ENCODE results near the gene IREB2. TPM values are rescaled to one million over a fixed set of nuclear protein-coding genes. Genes with fewer than 3 reads are reported as not detected.

IREB2 gene
- total and polyA plus RNA-seq, 10 donors, result 8.6 to 92.6 (median 66.8) TPM

DNA sequence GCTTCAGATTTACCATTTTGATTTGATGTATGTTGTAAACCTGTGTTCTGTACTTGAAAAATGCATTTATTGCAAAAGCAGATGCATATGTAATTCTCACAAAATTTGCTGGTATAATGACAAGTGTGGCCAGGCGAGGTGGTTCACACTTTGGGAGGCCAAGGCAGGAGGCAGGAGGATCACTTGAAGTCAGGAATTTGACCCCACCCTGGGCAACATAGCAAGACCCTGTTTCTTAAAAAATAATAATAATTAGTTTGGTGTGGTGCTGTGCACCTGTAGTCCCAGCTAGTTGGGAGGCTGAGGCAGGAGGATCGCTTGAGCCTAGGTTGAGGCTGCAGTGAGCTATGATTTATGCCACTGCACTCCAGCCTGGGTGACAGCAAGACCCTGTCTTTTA is 64.6 kb downstream of the IREB2 start:
- WGBS, 5 donors, result 94 to 98% (median 97%) methylated on average over 2 of the region's 2 CpGs
- no peak for TF ChIP-seq POLR2AphosphoS5 (IDR thresholded peaks at IDR 0.05)
- TF ChIP-seq POLR2A (IDR thresholded peaks at IDR 0.05), result no peak
- TF ChIP-seq, protein P1, sequence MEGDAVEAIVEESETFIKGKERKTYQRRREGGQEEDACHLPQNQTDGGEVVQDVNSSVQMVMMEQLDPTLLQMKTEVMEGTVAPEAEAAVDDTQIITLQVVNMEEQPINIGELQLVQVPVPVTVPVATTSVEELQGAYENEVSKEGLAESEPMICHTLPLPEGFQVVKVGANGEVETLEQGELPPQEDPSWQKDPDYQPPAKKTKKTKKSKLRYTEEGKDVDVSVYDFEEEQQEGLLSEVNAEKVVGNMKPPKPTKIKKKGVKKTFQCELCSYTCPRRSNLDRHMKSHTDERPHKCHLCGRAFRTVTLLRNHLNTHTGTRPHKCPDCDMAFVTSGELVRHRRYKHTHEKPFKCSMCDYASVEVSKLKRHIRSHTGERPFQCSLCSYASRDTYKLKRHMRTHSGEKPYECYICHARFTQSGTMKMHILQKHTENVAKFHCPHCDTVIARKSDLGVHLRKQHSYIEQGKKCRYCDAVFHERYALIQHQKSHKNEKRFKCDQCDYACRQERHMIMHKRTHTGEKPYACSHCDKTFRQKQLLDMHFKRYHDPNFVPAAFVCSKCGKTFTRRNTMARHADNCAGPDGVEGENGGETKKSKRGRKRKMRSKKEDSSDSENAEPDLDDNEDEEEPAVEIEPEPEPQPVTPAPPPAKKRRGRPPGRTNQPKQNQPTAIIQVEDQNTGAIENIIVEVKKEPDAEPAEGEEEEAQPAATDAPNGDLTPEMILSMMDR (IDR thresholded peaks at IDR 0.05 in 8 of 11, conservative IDR thresholded peaks at IDR 0.05 in 3 of 11), result no peak
- DNase-seq, result no peak
- peaks cover 3 to 46% (median 28%) of the 10 kb centered on the region in 6 donors for H3K36me3 ChIP-seq
- H3K4me1 ChIP-seq, result peaks cover 0 to 14% (median 7%) of the 10 kb centered on the region in 6 donors
- H3K27me3 ChIP-seq (replicated peaks in 1 of 7), result peaks cover 0 to 15% (median 0%) of the 10 kb centered on the region in 7 donors
- H3K9me3 ChIP-seq, result peaks cover 0 to 9% (median 4%) of the 10 kb centered on the region in 8 donors
- H3K27ac ChIP-seq, result no peak overlapping the region
- intact Hi-C loops (cut with DNase I; ENCODE audit: low total_unique reads), result no loop called here
- H3K4me3 ChIP-seq, result no peak overlapping the region

DNA sequence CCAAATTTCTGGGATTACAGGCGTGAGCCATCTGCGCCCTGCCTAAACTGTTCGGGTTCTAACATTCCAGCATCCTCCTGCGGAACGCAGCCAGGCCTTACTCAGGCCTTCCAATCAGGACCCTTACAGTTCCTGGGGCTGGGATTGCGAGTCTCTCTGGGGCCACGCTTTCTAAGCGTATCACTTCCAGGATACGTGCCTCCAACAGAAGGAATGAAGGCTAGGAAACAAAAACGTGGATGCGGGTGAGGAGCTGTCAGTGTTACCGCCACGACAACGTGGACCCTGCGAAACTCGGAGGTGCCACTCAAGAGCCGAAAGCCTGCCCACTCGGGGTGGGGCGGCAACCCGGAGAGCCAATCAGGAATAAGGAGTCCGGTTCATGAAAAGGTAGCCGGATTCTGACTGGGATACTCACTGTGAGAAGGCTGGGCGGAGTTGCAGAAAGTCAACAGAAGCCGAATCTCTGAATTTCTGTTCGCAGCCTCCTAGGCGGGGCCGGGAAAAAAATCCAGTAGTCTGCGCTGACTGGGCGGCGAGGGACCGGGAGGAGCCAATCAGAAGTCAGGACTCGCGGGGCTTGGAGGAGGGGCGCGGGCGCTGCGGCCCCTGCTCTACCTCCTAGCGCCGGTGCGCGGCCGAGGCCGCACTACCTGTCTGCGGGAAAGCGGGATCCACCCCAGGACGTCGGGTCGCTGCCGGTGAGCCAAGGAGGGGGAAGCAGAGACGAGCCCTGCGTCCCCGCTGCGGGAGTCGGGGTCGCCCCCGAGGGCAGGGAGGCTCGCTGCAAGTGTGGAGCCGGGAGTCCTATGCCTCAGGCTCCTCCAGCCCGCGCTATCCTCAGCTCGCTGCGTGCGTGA is 69.2 kb downstream of the IREB2 start, which contains the start of gene HYKK:
Gene HYKK (plus strand): TSS at position 607 of the 860 bp plus-strand sequence. CDS start 5,512 bp downstream, outside the sequence.
- Histone ChIP-seq H3K9me3 (peaks cover 0 to 1% (median 0%) of the 10 kb centered on the region in 8 donors), H3K4me1 (peaks cover 0 to 23% (median 15%) of the 10 kb centered on the region in 6 donors), H3K36me3 (peaks cover 0 to under 1% (median 0%) of the 10 kb centered on the region in 6 donors), H3K27ac (peak within 1 kb of the TSS in 5 of 8 donors; percentile 33 to 70 (median 65)), H3K4me3 (peak within 1 kb of the TSS; percentile 60 to 89 (median 78)), H3K27me3 (replicated peaks in 1 of 7) (peaks cover 0 to 31% (median 0%) of the 10 kb centered on the region in 7 donors)
- intact Hi-C loops (cut with DNase I; ENCODE audit: low total_unique reads), result no loop called here
- DNase-seq, result peak; percentile 90
- 2 to 4% (median 3%) methylated on average over 41 to 63 of the region's 63 CpGs for WGBS, 5 donors
- TF ChIP-seq POLR2AphosphoS5 (IDR thresholded peaks at IDR 0.05) (peak; percentile 33 to 78 (median 77)), POLR2A (IDR thresholded peaks at IDR 0.05) (no peak)
- TF ChIP-seq, protein P1 (IDR thresholded peaks at IDR 0.05 in 8 of 11, conservative IDR thresholded peaks at IDR 0.05 in 3 of 11), result peak in 5 of 11 experiments; percentile 13 to 34 (median 21)

DNA sequence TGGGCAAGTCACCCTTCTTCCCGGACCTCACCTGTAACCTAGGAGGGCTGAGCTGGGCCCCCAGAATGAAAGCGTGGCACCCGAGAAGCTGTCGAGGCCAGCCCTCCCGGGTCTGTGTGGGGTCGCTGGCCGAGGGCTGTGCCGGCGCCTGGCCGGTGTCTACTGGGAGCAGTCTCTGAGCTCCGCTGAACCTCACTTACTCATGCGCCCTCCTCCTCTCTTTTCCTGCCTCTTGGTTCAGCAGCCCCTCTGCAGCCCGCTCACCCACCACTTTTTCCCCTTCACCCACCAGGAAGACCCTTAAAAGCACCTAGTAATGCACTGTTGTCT is 69.8 kb downstream of the IREB2 start:
- TF ChIP-seq, protein P1 (IDR thresholded peaks at IDR 0.05 in 8 of 11, conservative IDR thresholded peaks at IDR 0.05 in 3 of 11), result peak in 1 of 11 experiments; percentile 0
- no peak for TF ChIP-seq POLR2A (IDR thresholded peaks at IDR 0.05)
- no peak for TF ChIP-seq POLR2AphosphoS5 (IDR thresholded peaks at IDR 0.05)
- H3K27me3 ChIP-seq (replicated peaks in 1 of 7), result peaks cover 0 to 31% (median 0%) of the 10 kb centered on the region in 7 donors
- DNase-seq, result no peak
- intact Hi-C loops (cut with DNase I; ENCODE audit: low total_unique reads), result no loop called here
- 1 to 3% (median 2%) methylated on average over 9 to 13 of the region's 13 CpGs for WGBS, 5 donors
- H3K4me3 ChIP-seq, result peak overlapping the region; percentile 60 to 89 (median 78)
- peaks cover 0 to 23% (median 15%) of the 10 kb centered on the region in 6 donors for H3K4me1 ChIP-seq
- peak overlapping the region in 5 of 8 donors; percentile 33 to 70 (median 65) for H3K27ac ChIP-seq
- H3K36me3 ChIP-seq, result no peaks in the 10 kb centered on the region
- H3K9me3 ChIP-seq, result no peaks in the 10 kb centered on the region

DNA sequence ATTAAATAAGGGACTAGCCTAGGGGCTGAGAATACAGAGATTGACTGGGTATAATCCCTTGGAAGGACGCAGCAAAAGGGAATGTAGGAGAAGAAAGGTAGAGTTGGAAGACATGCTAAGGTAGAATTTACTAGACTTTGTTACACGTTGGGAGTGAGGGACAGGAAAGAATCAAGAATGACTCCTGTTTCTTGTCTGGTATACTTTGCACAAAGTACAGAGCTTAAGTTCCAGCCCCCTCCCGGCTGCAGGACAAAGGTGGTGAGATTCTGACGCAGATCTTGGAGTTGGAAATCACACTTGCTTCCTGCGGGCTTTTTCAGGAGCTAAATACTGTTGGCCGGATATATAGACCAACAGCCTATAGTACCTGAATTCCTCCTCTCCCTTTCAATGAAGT is 70.3 kb downstream of the IREB2 start:
- H3K27me3 ChIP-seq (replicated peaks in 1 of 7), result peaks cover 0 to 31% (median 0%) of the 10 kb centered on the region in 7 donors
- no peak overlapping the region for H3K27ac ChIP-seq
- H3K9me3 ChIP-seq, result no peaks in the 10 kb centered on the region
- peak overlapping the region in 7 of 8 donors; percentile 60 to 89 (median 75) for H3K4me3 ChIP-seq
- intact Hi-C loops (cut with DNase I; ENCODE audit: low total_unique reads), result no loop called here
- no peak for DNase-seq
- H3K36me3 ChIP-seq, result no peaks in the 10 kb centered on the region
- WGBS, 5 donors, result 38 to 51% (median 48%) methylated on average over 6 of the region's 6 CpGs
- TF ChIP-seq, protein P1 (IDR thresholded peaks at IDR 0.05 in 8 of 11, conservative IDR thresholded peaks at IDR 0.05 in 3 of 11), result no peak
- TF ChIP-seq POLR2A (IDR thresholded peaks at IDR 0.05) (no peak), POLR2AphosphoS5 (IDR thresholded peaks at IDR 0.05) (no peak)
- H3K4me1 ChIP-seq, result peaks cover 0 to 23% (median 15%) of the 10 kb centered on the region in 6 donors

All from spleen (tissue), 11 donors.